ENCODE results near the gene DVL2. TPM values are rescaled to one million over a fixed set of nuclear protein-coding genes. Genes with fewer than 3 reads are reported as not detected.
A peak's percentile ranks its signal among the peaks of the same experiment; 100 is the strongest.

The DVL2 gene
- total and polyA plus RNA-seq, 2 of the 13 experiments (the other 11 are each of a cell fraction or from before 2014, with no cell fraction given): 5.7 to 38.2 TPM

DNA sequence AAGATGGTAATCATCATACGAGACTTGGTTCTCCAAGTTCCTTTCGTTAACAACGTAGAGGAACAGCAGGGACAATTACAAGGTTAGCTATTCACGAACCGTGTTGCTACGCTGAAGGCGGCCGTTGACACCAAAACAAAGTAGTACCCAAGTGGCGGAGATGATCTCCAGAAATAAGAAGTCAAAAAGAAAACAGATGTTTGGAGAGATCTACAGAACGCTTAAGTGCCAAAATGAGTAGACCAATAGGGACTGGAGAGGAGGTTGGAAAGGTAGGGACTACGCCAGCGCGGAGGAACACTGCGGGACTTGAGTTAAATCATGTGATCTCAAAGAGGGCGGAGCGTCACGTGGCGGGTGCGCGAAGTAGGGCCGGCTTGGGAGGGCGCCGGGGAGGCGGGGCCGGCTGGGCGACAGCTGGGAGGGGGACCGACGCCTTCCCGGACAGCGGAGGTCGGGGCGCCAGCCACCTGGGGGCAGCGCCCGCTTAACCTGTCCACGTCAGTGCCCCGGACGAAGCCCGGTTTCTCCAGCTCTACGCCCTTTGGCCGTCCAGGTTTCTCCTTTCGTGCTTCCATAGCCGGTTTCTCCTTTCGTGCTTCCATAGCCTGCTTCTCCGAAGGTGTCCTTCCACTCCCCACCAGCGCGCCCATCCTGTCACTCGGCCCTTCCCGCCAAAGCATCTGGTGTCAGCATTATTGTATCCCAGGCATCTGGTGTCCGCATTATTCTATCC lies 8.6 kb upstream of the DVL2 start (continued):
- TF ChIP-seq CEBPZ (IDR thresholded peaks at IDR 0.05; ENCODE audit: low read length) (no peak), ZNF546 (CRISPR knock-in tag; conservative IDR thresholded peaks at IDR 0.05) (no peak), NONO (IDR thresholded peaks at IDR 0.05) (no peak), NONO (CRISPR knock-in tag; conservative IDR thresholded peaks at IDR 0.05) (peak; percentile 69; the same call in 1 of the 2 replicates), KDM4B (CRISPR knock-in tag; IDR thresholded peaks at IDR 0.05) (no peak; the same call in 1 of the 2 replicates), XRCC5 (optimal IDR thresholded peaks at IDR 0.05; ENCODE audit: low read length) (peak; percentile 83), MED13 (CRISPR knock-in tag; IDR thresholded peaks at IDR 0.05) (no peak), ZNF205 (CRISPR knock-in tag; IDR thresholded peaks at IDR 0.05) (0 out of 2 replicates have a peak, but pooled peaks have one; percentile 63), ZNF605 (CRISPR knock-in tag; IDR thresholded peaks at IDR 0.05) (0 out of 2 replicates have a peak, but pooled peaks have one; percentile 52), ZBTB46 (CRISPR knock-in tag; IDR thresholded peaks at IDR 0.05; ENCODE audit: borderline replicate concordance) (no peak), ZNF570 (CRISPR knock-in tag; IDR thresholded peaks at IDR 0.05; ENCODE audit: borderline replicate concordance) (no peak), U2AF1 (optimal IDR thresholded peaks at IDR 0.05; ENCODE audit: low read depth, low read length) (no peak), RORA (CRISPR knock-in tag; IDR thresholded peaks at IDR 0.05) (no peak), CBX2 (IDR thresholded peaks at IDR 0.05; ENCODE audit: low read depth, low read length) (no peak), CBX2 (CRISPR knock-in tag; IDR thresholded peaks at IDR 0.05; ENCODE audit: low read depth) (no peak), SOX6 (IDR thresholded peaks at IDR 0.05) (no peak), SOX6 (CRISPR knock-in tag; IDR thresholded peaks at IDR 0.05) (peak; percentile 52), SAFB2 (CRISPR knock-in tag; IDR thresholded peaks at IDR 0.05; ENCODE audit: borderline replicate concordance, low read depth) (peak; percentile 91), EHMT2 (IDR thresholded peaks at IDR 0.05; ENCODE audit: borderline replicate concordance, low read depth, low read length) (no peak)
- TF ChIP-seq, protein P1, sequence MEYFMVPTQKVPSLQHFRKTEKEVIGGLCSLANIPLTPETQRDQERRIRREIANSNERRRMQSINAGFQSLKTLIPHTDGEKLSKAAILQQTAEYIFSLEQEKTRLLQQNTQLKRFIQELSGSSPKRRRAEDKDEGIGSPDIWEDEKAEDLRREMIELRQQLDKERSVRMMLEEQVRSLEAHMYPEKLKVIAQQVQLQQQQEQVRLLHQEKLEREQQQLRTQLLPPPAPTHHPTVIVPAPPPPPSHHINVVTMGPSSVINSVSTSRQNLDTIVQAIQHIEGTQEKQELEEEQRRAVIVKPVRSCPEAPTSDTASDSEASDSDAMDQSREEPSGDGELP (IDR thresholded peaks at IDR 0.05; ENCODE audit: borderline replicate concordance, low read depth): peak; percentile 92; the same call in 1 of the 2 replicates
- TF ChIP-seq, protein P2, sequence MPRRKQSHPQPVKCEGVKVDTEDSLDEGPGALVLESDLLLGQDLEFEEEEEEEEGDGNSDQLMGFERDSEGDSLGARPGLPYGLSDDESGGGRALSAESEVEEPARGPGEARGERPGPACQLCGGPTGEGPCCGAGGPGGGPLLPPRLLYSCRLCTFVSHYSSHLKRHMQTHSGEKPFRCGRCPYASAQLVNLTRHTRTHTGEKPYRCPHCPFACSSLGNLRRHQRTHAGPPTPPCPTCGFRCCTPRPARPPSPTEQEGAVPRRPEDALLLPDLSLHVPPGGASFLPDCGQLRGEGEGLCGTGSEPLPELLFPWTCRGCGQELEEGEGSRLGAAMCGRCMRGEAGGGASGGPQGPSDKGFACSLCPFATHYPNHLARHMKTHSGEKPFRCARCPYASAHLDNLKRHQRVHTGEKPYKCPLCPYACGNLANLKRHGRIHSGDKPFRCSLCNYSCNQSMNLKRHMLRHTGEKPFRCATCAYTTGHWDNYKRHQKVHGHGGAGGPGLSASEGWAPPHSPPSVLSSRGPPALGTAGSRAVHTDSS (CRISPR knock-in tag; conservative IDR thresholded peaks at IDR 0.05): no peak
- TF ChIP-seq, protein P3, sequence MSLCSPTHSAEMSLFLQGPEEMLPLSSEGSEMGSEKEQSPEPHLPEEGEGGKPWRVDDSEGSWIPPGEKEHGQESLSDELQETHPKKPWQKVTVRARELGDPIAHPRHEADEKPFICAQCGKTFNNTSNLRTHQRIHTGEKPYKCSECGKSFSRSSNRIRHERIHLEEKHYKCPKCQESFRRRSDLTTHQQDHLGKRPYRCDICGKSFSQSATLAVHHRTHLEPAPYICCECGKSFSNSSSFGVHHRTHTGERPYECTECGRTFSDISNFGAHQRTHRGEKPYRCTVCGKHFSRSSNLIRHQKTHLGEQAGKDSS (CRISPR knock-in tag; IDR thresholded peaks at IDR 0.05; ENCODE audit: borderline replicate concordance, low read depth): no peak

Data from HepG2 (cell line).